ACC112 (cell line): ENCODE results near the gene EFR3B.

Experiments used
- H2AFZ ChIP-seq: fragments of 200-600 bp; sonication (generic); one replicate; pipeline ENCODE4 v1.6.0; 2017; ENCODE audit warnings: antibody characterized with exemption, low read length; ENCODE audit not compliant: unreplicated experiment
- H3K27ac ChIP-seq: fragments of 200-600 bp; sonication (generic); 2 replicates; pipeline ENCODE4 v1.5.1; 2014; ENCODE audit warnings: low read depth, mild to moderate bottlenecking, antibody characterized with exemption, low read length, moderate library complexity
- H3K27me3 ChIP-seq: fragments of 200-600 bp; sonication (generic); 2 replicates; pipeline ENCODE4 v1.6.1; 2014; ENCODE audit warnings: mild to moderate bottlenecking, antibody characterized with exemption, low read length, moderate library complexity, mixed read lengths; ENCODE audit not compliant: insufficient read depth
- H3K36me3 ChIP-seq: fragments of 200-600 bp; sonication (generic); 2 replicates; pipeline ENCODE4 v1.6.1; 2016; ENCODE audit warnings: mild to moderate bottlenecking, antibody characterized with exemption, low read length, moderate library complexity, mixed read lengths; ENCODE audit not compliant: insufficient read depth
- H3K4me1 ChIP-seq: fragments of 200-600 bp; sonication (generic); one replicate; pipeline ENCODE4 v1.6.1; 2016; ENCODE audit warnings: low read length, mixed read lengths; ENCODE audit not compliant: insufficient read depth, unreplicated experiment, control insufficient read depth
- H3K4me3 ChIP-seq: fragments of 200-600 bp; sonication (generic); 2 replicates; pipeline ENCODE4 v1.5.1; 2014; ENCODE audit warnings: mild to moderate bottlenecking, low read depth, low read length
- H3K79me2 ChIP-seq: fragments of 200-600 bp; sonication (generic); one replicate; pipeline ENCODE4 v1.6.0; 2016; ENCODE audit warnings: low read length; ENCODE audit not compliant: control insufficient read depth, unreplicated experiment, insufficient read depth

Gene EFR3B

DNA sequence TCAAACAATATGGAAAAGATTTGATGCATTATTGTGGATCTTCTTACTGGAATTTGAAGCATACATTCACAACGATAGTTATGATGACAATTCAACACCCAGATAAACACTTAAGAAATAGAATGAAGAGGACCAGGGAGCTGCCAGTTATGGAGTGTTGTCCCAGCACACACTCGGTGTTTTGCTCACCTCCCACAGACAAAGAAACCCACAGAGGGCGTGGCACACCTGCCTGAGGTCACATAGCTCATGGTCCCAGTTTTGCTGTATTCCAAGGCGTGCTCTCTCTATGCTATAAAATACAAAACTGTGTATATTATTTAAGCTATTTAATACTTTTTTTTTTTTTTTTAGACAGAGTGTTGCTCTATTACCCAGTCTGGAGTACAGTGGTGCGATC is 31.1 kb downstream of the EFR3B start:
- Histone ChIP-seq H3K36me3 (no peaks in the 10 kb centered on the region), H3K4me1 (peaks cover 3% of the 10 kb centered on the region), H3K27me3 (peaks cover 32% of the 10 kb centered on the region), H3K79me2 (no peaks in the 10 kb centered on the region), H3K27ac (no peak overlapping the region), H2AFZ (no peak overlapping the region), H3K4me3 (no peak overlapping the region)

DNA sequence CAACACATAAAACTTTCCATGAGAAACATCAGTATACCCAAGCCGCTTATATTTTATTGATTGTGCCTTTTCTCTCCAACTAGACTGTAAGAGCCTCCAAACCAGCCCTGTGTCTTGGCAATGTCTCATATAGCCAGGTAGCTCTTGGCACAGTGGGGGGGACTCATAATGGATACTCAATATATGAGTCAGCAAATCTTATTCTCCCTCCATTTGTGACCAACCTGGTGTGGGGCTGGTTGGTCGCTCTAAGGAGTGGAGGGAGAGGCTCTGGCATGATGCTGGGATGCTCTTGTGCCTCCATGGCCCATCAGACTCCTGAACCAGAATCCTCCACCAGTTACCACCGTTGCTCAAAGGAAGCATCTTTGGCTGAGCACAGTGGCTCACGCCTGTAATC is 32.0 kb downstream of the EFR3B start:
- Histone ChIP-seq H3K27ac (no peak overlapping the region), H3K4me1 (peaks cover 12% of the 10 kb centered on the region), H3K36me3 (no peaks in the 10 kb centered on the region), H3K4me3 (no peak overlapping the region), H3K79me2 (no peaks in the 10 kb centered on the region), H3K27me3 (peaks cover 33% of the 10 kb centered on the region), H2AFZ (no peak overlapping the region)

DNA sequence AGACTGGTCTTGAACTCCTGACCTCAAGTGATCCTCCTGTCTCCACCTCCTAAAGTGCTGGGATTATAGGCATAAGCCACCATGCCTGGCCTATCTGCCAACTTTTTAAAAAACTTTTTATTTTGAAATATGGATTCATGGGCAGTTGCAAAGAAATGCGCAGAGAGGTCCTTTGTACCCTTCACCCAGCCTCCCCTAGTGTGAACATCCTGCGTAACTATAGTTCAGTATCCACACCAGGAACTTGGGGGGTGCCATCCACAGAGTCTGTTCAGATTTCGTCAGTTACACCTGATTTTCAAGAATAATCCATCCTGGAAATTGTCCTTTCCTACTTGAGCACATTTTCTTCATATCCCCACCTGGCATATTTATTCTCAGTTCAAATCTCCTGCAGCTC is 33.0 kb downstream of the EFR3B start:
- Histone ChIP-seq H3K4me3 (no peak overlapping the region), H3K79me2 (no peaks in the 10 kb centered on the region), H2AFZ (no peak overlapping the region), H3K4me1 (peaks cover 13% of the 10 kb centered on the region), H3K27ac (no peak overlapping the region), H3K27me3 (peaks cover 42% of the 10 kb centered on the region), H3K36me3 (no peaks in the 10 kb centered on the region)

DNA sequence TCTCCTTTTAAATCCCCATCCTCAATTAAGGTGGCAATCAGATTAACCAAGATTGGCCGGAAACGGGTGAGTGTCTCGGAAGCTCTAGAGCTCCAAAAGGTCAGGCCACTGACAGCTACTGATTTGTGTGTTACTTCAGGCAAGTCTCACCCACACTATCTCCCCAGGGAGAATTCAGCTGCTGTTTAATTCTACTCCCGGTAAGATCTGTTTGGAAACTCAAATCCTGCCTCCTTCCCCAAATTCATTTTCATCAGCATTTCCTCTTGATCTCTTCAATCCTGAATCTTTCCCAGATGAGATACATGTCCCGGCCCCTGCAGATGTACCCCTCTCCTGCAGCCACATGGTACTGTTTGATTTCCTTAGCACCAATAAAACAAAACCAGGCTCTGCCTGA is 34.9 kb downstream of the EFR3B start:
- Histone ChIP-seq H3K27me3 (peaks cover 60% of the 10 kb centered on the region), H3K79me2 (no peaks in the 10 kb centered on the region), H3K4me3 (no peak overlapping the region), H3K27ac (no peak overlapping the region), H3K4me1 (peaks cover 13% of the 10 kb centered on the region), H3K36me3 (no peaks in the 10 kb centered on the region), H2AFZ (no peak overlapping the region)

DNA sequence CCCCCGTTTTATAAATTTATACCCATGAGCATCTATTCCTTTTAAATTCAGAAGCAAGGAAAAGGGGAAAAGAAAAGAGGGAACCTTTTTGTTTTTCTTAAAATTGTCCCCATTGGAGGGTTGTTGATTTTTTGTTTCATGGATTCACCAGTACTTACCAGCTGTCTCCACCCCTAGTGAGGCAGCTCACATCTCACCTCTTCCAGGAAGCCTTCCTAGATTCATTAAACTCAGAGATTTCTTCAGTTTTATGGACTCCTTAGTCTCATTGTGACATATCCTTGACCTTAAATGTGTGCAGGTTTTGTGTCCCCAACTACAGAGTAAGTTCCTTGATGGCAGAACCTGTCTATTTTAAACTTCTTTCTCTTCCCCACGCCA is 35.9 kb downstream of the EFR3B start:
- Histone ChIP-seq H3K27ac (no peak overlapping the region), H3K4me1 (peaks cover 13% of the 10 kb centered on the region), H3K36me3 (no peaks in the 10 kb centered on the region), H3K79me2 (no peaks in the 10 kb centered on the region), H3K27me3 (peaks cover 65% of the 10 kb centered on the region), H3K4me3 (no peak overlapping the region), H2AFZ (no peak overlapping the region)

DNA sequence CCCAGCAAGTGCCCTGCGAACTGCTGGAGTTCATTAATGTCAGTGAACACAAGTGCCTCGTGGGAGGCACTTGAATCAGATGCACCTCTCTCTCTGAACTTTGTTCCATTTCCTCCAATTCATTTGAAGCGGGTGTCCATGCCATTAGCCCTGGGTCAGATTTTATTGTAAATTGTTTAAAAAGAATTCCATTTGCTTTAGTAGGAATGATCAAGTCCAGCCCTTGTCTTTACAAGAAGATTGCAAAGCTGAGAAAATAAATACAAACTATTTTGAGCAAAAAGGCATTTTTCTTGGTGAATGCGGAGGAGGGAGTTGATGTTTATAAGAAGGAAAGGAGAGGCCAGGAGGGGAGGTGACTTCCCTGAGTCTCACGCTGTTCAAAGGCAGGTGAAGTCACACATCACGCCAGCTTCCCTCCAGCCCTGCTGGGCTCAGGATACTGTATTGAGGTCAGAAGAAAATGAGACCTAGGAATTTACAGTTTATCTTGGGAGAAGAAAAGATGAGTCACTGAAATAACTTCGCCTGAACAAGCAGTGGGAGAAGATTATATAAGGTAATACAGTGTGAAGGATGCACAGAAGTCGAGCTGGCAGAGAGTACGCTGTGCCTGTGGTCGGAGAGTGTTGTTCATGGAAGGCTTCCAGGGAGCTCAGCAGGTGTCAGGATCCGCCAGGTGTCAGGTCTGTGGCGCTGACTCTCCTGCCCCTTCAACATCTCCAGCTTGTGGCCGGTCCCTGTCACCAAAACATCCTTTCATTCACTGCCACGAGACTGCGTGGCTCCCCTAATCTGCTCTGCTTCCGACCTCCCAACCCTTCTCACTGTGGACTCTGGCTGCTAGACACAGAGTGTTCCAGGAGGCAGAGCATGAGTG is 36.5 kb downstream of the EFR3B start:
- Histone ChIP-seq H2AFZ (no peak overlapping the region), H3K27me3 (peaks cover 63% of the 10 kb centered on the region), H3K4me3 (no peak overlapping the region)

DNA sequence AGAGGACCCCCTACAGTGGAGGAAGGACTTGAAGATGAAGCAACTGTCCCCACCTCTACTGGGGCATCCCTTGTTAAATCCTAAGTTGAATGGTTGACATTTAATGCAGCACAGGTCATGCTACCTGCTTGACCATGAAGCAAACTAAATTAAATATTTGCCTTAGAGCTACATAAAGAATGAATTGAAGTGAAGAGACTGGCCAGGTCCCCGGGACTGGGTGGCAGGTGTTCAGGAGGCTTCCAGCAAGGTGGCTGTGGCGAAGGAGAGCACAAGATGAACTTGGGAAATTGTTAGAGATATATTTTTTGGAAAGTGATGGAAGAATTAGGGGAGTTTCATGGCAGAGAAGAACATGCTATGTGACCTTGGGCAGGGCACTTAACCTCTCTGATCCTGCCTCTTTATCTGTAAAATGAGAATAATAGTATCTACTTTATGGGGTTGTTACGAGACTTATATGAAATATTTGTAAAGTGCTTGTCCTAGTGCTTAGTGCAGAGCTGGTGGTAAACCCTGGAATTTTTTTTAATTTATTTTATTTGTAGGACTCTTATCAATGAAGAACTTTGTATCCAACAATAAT is 37.3 kb downstream of the EFR3B start:
- no peaks in the 10 kb centered on the region for H3K79me2 ChIP-seq
- H3K27ac ChIP-seq: no peak overlapping the region
- no peak overlapping the region for H3K4me3 ChIP-seq
- H3K36me3 ChIP-seq: no peaks in the 10 kb centered on the region
- peaks cover 68% of the 10 kb centered on the region for H3K27me3 ChIP-seq
- H2AFZ ChIP-seq: no peak overlapping the region
- H3K4me1 ChIP-seq: peaks cover 13% of the 10 kb centered on the region

More for the DNA sequence above, 36.5 kb downstream of the EFR3B start:
- peaks cover 13% of the 10 kb centered on the region for H3K4me1 ChIP-seq
- H3K79me2 ChIP-seq: no peaks in the 10 kb centered on the region
- no peak overlapping the region for H3K27ac ChIP-seq
- H3K36me3 ChIP-seq: no peaks in the 10 kb centered on the region

DNA sequence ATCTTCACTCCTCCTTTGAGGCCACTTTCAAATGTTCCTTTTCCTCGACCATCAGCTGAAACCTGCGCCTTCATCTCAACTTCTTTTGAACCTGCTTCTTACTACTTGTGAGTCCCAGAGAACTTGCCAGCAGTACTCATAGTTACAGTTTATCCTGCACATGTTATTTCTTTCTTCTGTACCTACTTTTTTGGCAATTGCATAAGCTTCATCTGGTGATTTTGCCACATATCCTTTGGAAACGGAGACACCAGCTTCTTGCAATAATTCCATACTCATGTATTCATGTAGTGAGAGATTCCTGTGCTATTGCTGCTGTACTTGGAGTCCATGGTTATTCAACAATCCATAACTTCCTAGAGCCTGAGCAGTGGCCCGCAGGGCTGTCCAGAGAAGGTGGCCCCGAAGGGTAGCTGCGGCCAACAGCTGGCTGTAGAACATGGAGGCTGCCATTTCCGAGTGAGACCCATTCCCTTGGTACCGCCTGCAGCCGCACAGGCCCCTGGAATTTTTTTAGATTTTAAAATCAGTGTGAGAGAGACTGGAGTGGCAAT is 39.4 kb downstream of the EFR3B start:
- Histone ChIP-seq H3K4me3 (no peak overlapping the region), H3K36me3 (no peaks in the 10 kb centered on the region), H3K27me3 (peaks cover 53% of the 10 kb centered on the region), H3K27ac (no peak overlapping the region), H2AFZ (no peak overlapping the region), H3K79me2 (no peaks in the 10 kb centered on the region), H3K4me1 (peaks cover 13% of the 10 kb centered on the region)

DNA sequence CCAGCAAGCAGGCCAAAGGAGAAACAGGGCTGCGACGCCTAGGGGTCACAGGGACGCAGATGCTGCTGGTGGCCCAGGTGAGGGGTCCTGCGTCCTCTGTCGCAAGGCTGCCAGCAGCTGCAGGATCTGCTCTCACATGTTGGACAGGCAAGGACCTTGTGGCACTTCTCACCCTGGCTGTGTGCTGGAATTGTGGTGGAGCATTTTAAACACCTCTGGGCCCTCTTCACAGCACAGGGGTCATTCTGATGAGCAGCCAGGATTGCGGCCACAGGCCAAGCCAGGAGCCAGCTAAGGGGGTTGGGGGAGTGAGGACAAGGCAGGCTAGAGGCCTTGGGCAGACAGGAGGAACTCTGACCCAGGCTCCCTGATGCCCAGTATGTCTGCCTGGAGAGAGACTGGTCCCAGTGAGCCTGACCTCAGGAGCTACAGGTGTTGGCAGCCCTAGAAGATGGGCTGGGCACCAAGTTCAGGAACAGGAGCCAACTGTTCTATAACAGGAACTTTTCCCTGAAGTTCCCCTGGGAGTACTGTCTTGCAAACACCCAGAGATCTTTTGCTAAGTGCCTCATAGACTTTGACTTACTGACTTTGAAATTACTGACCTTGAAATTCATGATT is 40.2 kb downstream of the EFR3B start:
- no peak overlapping the region for H3K27ac ChIP-seq
- H3K27me3 ChIP-seq: peaks cover 45% of the 10 kb centered on the region
- H2AFZ ChIP-seq: no peak overlapping the region
- H3K4me1 ChIP-seq: peaks cover 13% of the 10 kb centered on the region
- H3K36me3 ChIP-seq: no peaks in the 10 kb centered on the region
- no peak overlapping the region for H3K4me3 ChIP-seq
- no peaks in the 10 kb centered on the region for H3K79me2 ChIP-seq

DNA sequence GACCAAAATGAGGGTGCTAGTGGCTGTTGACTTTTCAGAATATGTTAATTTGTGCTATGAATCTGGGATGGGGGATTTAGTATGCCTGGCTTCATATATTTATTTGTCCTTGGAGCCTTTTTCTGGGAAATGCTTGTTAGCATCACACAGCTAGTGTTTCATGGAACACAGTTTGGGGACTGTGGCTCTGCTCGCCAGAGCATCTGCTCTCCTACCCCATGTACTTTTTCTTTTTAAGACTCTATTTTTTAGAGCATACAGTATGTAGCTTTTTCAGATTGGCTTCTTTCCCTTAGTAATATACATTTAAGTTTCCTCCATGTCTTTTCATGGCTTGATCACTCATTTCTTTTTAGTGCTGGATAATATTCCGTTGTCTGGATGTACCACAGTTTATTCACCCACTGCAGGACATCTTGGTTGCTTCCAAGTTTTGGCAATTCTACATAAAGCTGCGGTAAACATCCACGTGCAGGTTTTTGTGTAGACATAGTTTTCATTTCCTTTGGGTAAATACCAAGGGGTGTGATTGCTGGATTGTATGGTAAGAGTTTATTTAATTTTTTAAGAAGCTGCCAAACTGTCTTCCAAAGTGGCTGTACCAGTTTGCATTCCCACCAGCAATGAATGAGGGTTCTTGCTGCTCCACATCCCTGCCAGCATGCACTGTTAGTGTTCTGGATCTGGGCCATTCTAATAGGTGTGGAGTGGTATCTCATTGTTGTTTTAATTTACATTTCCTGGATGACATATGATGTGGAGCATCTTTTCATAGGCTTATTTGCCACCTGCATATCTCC is 44.1 kb downstream of the EFR3B start:
- Histone ChIP-seq H3K27ac (no peak overlapping the region), H3K36me3 (no peaks in the 10 kb centered on the region), H3K4me1 (no peaks in the 10 kb centered on the region), H2AFZ (no peak overlapping the region), H3K4me3 (no peak overlapping the region), H3K79me2 (no peaks in the 10 kb centered on the region), H3K27me3 (peaks cover 24% of the 10 kb centered on the region)
